Astrocyte (in vitro differentiated cells and primary cell): ENCODE measurements around the gene ANKRD60.

Source experiments
- EZH2 ChIP-seq: IDR thresholded peaks from 2 replicates; pipeline ENCODE4 v1.6.1; 2012; ENCODE audit warnings: mild to moderate bottlenecking, low read length, inconsistent platforms; ENCODE audit not compliant: insufficient read depth
- TF ChIP-seq, protein P1 (sequence below): IDR thresholded peaks from 2 replicates; pipeline ENCODE4 v1.5.1; 2011; ENCODE audit warnings: low read depth, mild to moderate bottlenecking, inconsistent platforms, low read length, moderate library complexity; ENCODE audit not compliant: insufficient read depth

DNA sequence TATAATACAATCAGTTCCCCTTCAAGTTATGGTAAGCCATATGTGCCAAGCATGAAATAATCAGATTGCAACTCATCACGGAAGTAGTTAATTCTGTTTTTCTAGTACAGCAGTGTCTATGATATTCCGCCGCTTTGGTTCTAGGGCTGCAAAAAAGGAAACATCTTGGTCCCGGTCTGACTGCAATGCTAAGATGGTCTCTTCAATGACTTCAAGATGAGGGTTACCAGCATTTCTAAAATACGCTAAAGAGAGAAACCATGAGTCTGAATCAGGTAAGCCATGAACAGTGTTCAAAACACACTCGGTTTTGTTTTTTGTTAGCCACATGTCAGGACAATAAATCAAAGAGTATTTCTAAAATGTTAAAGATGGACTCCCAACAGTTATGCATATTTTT lies 3.2 kb upstream of the ANKRD60 start:
- TF ChIP-seq, protein P1, sequence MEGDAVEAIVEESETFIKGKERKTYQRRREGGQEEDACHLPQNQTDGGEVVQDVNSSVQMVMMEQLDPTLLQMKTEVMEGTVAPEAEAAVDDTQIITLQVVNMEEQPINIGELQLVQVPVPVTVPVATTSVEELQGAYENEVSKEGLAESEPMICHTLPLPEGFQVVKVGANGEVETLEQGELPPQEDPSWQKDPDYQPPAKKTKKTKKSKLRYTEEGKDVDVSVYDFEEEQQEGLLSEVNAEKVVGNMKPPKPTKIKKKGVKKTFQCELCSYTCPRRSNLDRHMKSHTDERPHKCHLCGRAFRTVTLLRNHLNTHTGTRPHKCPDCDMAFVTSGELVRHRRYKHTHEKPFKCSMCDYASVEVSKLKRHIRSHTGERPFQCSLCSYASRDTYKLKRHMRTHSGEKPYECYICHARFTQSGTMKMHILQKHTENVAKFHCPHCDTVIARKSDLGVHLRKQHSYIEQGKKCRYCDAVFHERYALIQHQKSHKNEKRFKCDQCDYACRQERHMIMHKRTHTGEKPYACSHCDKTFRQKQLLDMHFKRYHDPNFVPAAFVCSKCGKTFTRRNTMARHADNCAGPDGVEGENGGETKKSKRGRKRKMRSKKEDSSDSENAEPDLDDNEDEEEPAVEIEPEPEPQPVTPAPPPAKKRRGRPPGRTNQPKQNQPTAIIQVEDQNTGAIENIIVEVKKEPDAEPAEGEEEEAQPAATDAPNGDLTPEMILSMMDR, result no peak
- no peak for TF ChIP-seq EZH2
